ENCODE measurements around the gene DHX29.

Gene DHX29

GRCh38 chr5:55232985-55233928 lies 74.2 kb downstream of the DHX29 start, which contains the start of gene CCNO:
TSS of gene CCNO (minus strand) at chr5:55233608. CDS start at chr5:55233523, 85 bp downstream.
- DNase-seq (ENCODE audit: low read depth, low spot score), result peak; percentile 89

- peak; percentile 55 for DNase-seq (ENCODE audit: low read depth, low spot score)
Measured at GRCh38 chr5:55232271-55232984, 75.1 kb downstream of the DHX29 start.

GRCh38 chr5:55231919-55232270 lies 75.6 kb downstream of the DHX29 start:
- DNase-seq (ENCODE audit: low read depth, low spot score), result no peak

DNA sequence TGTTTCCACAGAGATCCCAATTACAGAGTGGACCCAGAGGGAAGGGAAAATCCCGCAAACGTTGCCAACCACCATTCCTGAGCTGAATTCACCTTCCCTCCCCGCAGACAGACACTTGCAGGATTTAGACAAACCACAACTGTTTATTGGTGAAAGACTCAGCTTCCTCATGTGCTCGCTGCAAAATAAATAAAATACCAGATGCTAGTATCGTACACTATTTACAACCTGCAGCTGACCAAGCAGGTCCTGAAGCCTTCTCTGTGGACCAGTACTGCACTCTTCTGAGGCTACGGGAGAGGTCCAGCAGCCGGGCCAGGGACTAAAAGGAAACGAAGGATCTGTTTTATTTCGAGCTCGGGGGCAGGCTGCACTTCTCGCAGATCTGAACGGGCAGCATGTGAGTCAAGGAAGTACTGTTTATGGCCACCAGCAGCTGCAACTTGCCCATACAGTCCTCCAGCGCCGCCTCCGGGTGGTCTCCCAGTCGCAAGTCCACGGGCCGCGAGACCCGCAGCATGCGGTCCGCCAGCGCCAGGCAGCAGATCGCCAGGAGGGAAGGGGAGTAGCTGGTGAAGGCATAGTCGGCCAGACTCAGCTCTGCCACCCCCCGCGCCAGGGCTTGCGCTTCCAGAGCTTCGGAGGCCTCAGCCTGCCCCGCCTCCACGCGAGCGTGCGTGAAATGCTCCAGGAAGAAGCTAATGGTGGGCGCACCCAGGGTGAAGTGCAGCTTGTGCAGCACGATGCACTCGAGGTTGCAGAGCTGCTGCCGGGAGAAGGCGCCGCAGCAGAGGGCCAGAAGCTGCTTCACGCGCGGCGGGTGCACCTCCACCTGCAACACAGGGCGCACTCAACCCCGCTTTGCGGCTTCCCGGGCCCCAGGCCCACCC lies 76.2 kb downstream of the DHX29 start:
- peak; percentile 48 for DNase-seq (ENCODE audit: low read depth, low spot score)

GRCh38 chr5:55230086-55230629 lies 77.3 kb downstream of the DHX29 start:
- no peak for DNase-seq (ENCODE audit: low read depth, low spot score)

DNA sequence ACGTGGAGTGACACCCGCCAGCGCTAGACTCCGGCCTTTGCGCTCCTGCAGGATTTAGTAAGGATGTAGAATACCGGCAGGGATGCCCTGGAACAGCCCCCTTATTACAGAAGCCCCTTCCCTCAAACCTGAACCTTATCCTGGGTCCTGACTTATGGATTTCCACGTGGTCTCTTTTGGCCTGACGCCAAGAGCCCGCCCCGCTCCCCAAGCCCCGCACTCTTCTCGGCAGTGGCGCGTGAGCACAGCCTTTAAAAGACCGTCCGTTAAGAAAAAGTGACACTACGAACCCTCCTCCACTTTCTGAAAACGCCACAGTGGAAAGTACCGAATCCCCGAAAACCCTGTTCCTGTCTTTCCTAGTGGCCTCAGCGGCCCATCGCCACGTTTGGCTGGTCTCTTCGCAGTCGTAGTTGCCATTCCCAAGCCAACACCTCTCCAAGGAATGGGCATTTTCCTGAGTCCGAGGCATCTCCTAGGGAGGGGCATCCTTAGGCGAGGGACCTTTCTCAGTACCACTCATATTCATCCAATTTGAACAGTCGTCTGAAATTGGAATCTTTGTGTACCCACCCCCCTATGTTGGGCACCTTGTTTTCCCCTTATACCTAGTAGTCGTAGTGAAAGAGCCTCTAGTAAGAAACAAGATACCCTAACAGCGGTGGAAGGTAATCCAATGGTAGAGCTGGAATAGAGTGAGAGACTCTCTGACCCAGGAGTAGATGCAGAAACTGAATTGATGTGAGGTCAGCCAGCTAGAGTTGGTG lies 79.6 kb downstream of the DHX29 start:
- no peak for DNase-seq (ENCODE audit: low read depth, low spot score)

DNA sequence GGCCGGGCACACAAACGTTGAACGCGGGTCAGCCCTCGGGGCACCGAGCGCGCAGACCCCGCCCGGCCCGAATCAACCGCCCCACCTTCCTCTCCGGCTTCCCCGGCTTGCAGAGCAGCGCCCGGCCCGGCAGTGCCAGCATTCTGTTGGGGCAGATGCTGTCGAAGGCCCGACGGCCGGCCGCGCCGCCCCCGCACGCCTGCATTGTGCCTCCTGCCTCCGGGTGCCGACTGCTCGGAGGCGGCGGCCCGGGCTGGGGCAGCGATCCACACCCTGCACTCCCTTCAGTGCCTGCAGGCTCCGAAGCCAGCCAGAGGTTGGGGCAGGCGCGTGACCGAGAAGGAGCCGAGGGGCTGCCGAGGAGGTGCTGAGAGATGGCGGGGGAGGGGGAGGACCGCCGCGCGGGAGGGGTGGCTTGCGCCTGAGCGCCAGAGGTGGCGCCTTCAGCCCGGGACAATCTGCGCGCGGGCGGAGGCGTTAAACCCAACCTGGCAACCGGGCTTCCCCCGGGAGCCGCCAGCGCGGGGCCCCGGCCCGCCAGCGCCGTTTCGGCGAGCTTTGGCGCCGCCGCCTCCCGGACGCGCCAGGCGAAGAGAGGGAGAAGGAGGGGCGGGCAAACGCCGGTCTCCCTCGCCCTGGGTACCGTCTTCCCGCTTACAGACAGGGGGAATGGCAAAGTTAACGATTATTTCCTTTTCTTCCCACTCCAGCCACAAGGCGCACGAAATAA lies 80.4 kb downstream of the DHX29 start, which contains the start of gene MCIDAS:
MCIDAS (minus strand) TSS at position 382 of the 730 bp plus-strand sequence; CDS start at position 205, 177 bp downstream.
- peak; percentile 72 for DNase-seq (ENCODE audit: low read depth, low spot score)

- peak; percentile 68 for DNase-seq (ENCODE audit: low read depth, low spot score)
Measured at GRCh38 chr5:55226027-55226933, 81.2 kb downstream of the DHX29 start.

- no peak for DNase-seq (ENCODE audit: low read depth, low spot score)
Measured at GRCh38 chr5:55225346-55225745, 82.1 kb downstream of the DHX29 start.

- DNase-seq (ENCODE audit: low read depth, low spot score), result no peak
Measured at GRCh38 chr5:55223812-55224240, 83.7 kb downstream of the DHX29 start.

- peak; percentile 39 for DNase-seq (ENCODE audit: low read depth, low spot score)
Measured at GRCh38 chr5:55222985-55223811, 84.3 kb downstream of the DHX29 start.

DNA sequence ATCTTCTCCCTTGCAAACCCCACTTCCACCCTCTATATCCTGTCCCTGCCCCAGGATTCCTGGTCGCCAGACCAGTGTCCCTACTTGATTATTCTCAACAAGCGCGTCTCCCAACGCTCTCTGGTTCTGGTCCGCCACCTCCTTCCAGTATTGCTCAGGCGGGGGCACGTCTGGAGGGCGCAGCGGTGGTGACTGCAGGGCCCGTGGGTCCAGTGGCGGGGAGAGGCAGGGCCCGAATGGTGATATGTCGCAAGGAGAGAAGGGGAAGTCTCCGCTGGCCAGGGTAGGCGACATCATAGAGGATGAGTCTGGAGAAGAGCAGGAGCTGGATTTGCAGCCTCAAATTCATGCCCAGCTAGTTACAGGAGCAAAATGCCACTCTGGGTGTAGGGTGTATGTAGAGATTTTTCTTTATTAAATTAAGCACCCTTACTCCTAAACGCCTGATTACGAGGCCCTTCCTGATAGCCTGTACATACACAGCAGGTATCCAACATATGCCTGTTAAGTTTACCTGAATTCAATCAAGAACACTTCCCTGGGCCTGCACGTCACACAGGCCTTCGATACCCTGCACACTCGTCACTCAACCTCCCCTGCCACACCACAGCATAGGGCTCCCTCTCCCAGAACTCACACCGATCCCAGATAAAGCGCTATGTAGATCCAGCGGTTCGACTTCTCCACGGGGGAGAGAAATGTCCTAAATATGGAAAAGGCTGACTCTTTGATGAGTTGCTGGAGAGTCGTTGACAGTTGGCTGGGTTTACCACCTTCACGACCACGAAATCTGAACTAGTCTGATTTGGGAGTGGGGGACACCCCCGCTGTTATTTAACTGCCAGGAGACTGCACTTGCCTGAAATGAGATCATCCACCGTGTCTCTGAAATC lies 85.2 kb downstream of the DHX29 start:
- DNase-seq (ENCODE audit: low read depth, low spot score), result no peak

- peak; percentile 40 for DNase-seq (ENCODE audit: low read depth, low spot score)
Measured at GRCh38 chr5:55220433-55221185, 86.9 kb downstream of the DHX29 start.

DNA sequence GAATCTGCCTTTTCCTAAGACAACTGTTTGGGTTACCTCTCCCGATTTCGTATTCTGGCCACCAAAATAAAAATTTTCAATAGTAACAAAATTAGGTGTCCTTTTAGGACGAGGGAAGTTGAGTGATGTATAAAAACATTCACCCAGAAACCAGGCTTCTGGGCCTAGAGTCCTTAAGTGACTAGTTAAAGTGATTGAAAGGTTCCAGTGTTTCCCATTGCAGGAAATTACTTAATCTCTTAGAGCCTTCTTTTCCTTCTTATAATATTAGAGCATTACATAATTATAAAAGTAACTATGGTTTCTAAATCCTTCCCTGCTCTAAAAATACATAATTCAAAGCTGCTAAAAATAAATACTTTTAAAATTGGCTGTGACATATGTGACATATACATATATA lies 87.7 kb downstream of the DHX29 start:
- DNase-seq (ENCODE audit: low read depth, low spot score), result no peak

DNA sequence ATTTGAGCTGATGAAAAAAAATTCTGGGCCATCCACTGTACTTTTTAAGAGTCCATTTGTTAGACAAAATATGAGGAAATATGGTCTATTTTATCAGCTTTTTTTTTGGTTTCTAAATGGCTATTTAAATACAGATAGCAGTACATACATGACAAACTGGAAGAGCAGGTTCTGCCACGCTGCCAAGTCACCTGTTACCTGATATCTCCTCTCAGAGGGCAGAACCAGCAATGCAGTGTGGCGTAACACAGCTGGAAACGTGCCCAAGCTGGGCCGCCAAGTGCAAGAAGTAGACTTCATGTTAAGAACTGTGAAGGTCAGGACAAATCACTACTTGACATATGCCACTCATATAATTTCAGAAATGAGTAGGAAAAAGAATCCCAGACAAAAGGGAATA lies 88.5 kb downstream of the DHX29 start:
- DNase-seq (ENCODE audit: low read depth, low spot score), result no peak

Data from astrocyte of the hippocampus (primary cell).